CD4-positive, alpha-beta memory T cell (primary cell): Measurements from ENCODE around the gene KLRC4. TPM values are rescaled to one million over a fixed set of nuclear protein-coding genes. Genes with fewer than 3 reads are reported as not detected.
A peak's percentile ranks its signal among the peaks of the same experiment; 100 is the strongest.
"Not testable (repeated sequence)": the region's sequence is repeated elsewhere in the genome, so short reads cannot be mapped to it uniquely, and the experiment has no call there.

ENCODE experiments used
- CTCF ChIA-PET: fragments of 350-600 bp; sonication (Branson Sonifier 250); formaldehyde crosslinking; loops from one replicate; lab custom pipeline; 2021; ENCODE audit warnings: inconsistent platforms; ENCODE audit not compliant: partially characterized antibody; lab: Charles Lee
- POLR2A ChIA-PET: fragments of 350-600 bp; sonication (Branson Sonifier 250); formaldehyde crosslinking; loops from one replicate; lab custom pipeline; 2021; ENCODE audit not compliant: partially characterized antibody; lab: Charles Lee
- DNase-seq, 5 donors: peaks; one replicate each; pipeline versions ENCODE4 v3.0.0 to v3.0.0-alpha.2; 2020 to 2022; ENCODE audit warnings: mixed read lengths in 1 of 5
- H3K27ac ChIP-seq: one replicate; pipeline ENCODE4 v1.7.0; 2013; ENCODE audit warnings: low read depth, low read length
- H3K27me3 ChIP-seq: 2 replicates; pipeline ENCODE4 v1.7.0; 2013; ENCODE audit warnings: mild to moderate bottlenecking, low read length, moderate library complexity; ENCODE audit not compliant: insufficient read depth
- H3K36me3 ChIP-seq: 2 replicates; pipeline ENCODE4 v1.7.0; 2013; ENCODE audit warnings: mild to moderate bottlenecking, low read length, moderate library complexity; ENCODE audit not compliant: insufficient read depth
- H3K4me1 ChIP-seq: 2 replicates; pipeline ENCODE4 v1.7.0; 2013; ENCODE audit warnings: mild to moderate bottlenecking, low read length, moderate library complexity; ENCODE audit not compliant: insufficient read depth
- H3K4me3 ChIP-seq, 2 donors: one replicate each; pipeline ENCODE4 v1.7.0; 2013; ENCODE audit warnings: low read length in 2 of 2, mild to moderate bottlenecking in 1 of 2
- H3K9me3 ChIP-seq, 2 donors: one replicate each; pipeline ENCODE4 v1.7.0; 2013; ENCODE audit warnings: low read length in 2 of 2, control low read depth in 1 of 2; ENCODE audit not compliant: control insufficient read depth in 1 of 2
- H3K27ac Mint-ChIP-seq, 7 donors: one replicate each; pipeline ENCODE4 v1.8.0; 2020 to 2021; ENCODE audit warnings: mixed read lengths in 7 of 7, mild to moderate bottlenecking in 6 of 7, inconsistent platforms in 3 of 7, moderate library complexity in 3 of 7
- H3K27me3 Mint-ChIP-seq, 2 donors: one replicate each; pipeline ENCODE4 v1.8.0; 2020 to 2021; ENCODE audit warnings: mixed read lengths in 2 of 2
- H3K36me3 Mint-ChIP-seq, 2 donors: one replicate each; pipeline ENCODE4 v1.8.0; 2020 to 2021; ENCODE audit warnings: mixed read lengths in 2 of 2, inconsistent platforms in 1 of 2, mild to moderate bottlenecking in 1 of 2
- H3K4me1 Mint-ChIP-seq, 4 donors: one replicate each; pipeline ENCODE4 v1.8.0; 2020 to 2021; ENCODE audit warnings: mixed read lengths in 4 of 4, mild to moderate bottlenecking in 1 of 4
- H3K4me3 Mint-ChIP-seq, 8 donors: one replicate each; pipeline ENCODE4 v1.8.0; 2020 to 2021; ENCODE audit warnings: mixed read lengths in 8 of 8, mild to moderate bottlenecking in 7 of 8, moderate library complexity in 6 of 8, inconsistent platforms in 3 of 8
- H3K9me3 Mint-ChIP-seq, 8 donors: one replicate each; pipeline ENCODE4 v1.8.0; 2020 to 2021; ENCODE audit warnings: mixed read lengths in 8 of 8, mild to moderate bottlenecking in 5 of 8, inconsistent platforms in 3 of 8, moderate library complexity in 1 of 8
- intact Hi-C: fragments of 100-400 bp; cut with micrococcal nuclease; formaldehyde crosslinking; loops from one replicate; pipeline ENCODE4 v1.15.1; 2023
- polyA plus RNA-seq, 2 donors: library from polyadenylated mRNA; unstranded; fragments of 300-500 nt; fragmentation: Illumina TruSeq; gene quantifications; one replicate each; pipeline ENCODE4 v1.2.3, GENCODE V29; 2021
- total RNA-seq, 2 experiments: library from RNA; stranded (reverse); gene quantifications; one replicate each; pipeline ENCODE4 v1.2.3, GENCODE V29; 2021

Gene KLRC4
- total and polyA plus RNA-seq, 4 experiments from 2014 or later = not detected

- Histone ChIP-seq H3K4me3 (no peak overlapping the region), H3K27ac (no peak overlapping the region), H3K9me3 (no peaks in the 10 kb centered on the region), H3K27me3 (peaks cover 5% of the 10 kb centered on the region), H3K4me1 (no peaks in the 10 kb centered on the region), H3K36me3 (no peaks in the 10 kb centered on the region)
- no peak for DNase-seq
- no peaks in the 10 kb centered on the region for H3K36me3 Mint-ChIP-seq
- peaks cover 0 to 4% (median 0%) of the 10 kb centered on the region in 8 donors for H3K9me3 Mint-ChIP-seq
- H3K4me1 Mint-ChIP-seq = no peaks in the 10 kb centered on the region
- intact Hi-C loops = no loop called here
- H3K4me3 Mint-ChIP-seq = no peak overlapping the region
- peaks cover 9 to 16% of the 10 kb centered on the region in 2 donors for H3K27me3 Mint-ChIP-seq
- no peak overlapping the region for H3K27ac Mint-ChIP-seq
- CTCF ChIA-PET = no interaction called here
- POLR2A ChIA-PET = no interaction called here
Observed at GRCh38 chr12:10384191-10384590, 25.4 kb downstream of the KLRC4 start.

- POLR2A ChIA-PET = no interaction called here
- no peak overlapping the region for H3K27ac ChIP-seq
- CTCF ChIA-PET = interaction anchor here (0.6 kb wide), 1 partner anchor 52 kb away, joined by 3 read pairs; no protein-coding TSS in a partner anchor
- peaks cover 8 to 9% of the 10 kb centered on the region in 2 donors for H3K27me3 Mint-ChIP-seq
- H3K4me1 Mint-ChIP-seq = no peaks in the 10 kb centered on the region
- H3K4me3 Mint-ChIP-seq = no peak overlapping the region
- H3K9me3 ChIP-seq = no peaks in the 10 kb centered on the region
- H3K9me3 Mint-ChIP-seq = peaks cover 0 to 4% (median 0%) of the 10 kb centered on the region in 8 donors
- H3K4me3 ChIP-seq = no peak overlapping the region
- intact Hi-C loops = no loop called here
- no peaks in the 10 kb centered on the region for H3K36me3 ChIP-seq
- H3K36me3 Mint-ChIP-seq = no peaks in the 10 kb centered on the region
- H3K27ac Mint-ChIP-seq = peak overlapping the region in 1 of 7 donors; percentile 57
- no peaks in the 10 kb centered on the region for H3K4me1 ChIP-seq
- no peak for DNase-seq
- H3K27me3 ChIP-seq = peaks cover 5% of the 10 kb centered on the region
Observed at GRCh38 chr12:10381928-10382628, 27.5 kb downstream of the KLRC4 start.

GRCh38 chr12:10378737-10379136, 30.8 kb downstream of the KLRC4 start:
- DNase-seq, H3K4me1 Mint-ChIP-seq, H3K36me3 Mint-ChIP-seq, POLR2A ChIA-PET, intact Hi-C loops, H3K27me3 ChIP-seq, H3K27ac Mint-ChIP-seq, H3K4me1 ChIP-seq, H3K4me3 Mint-ChIP-seq, H3K9me3 ChIP-seq, H3K9me3 Mint-ChIP-seq, H3K4me3 ChIP-seq, H3K27me3 Mint-ChIP-seq, CTCF ChIA-PET, H3K27ac ChIP-seq, H3K36me3 ChIP-seq: not testable (repeated sequence)

- no peak overlapping the region for H3K27ac ChIP-seq
- peaks cover 0 to 4% of the 10 kb centered on the region in 2 donors for H3K36me3 Mint-ChIP-seq
- POLR2A ChIA-PET = no interaction called here
Observed at GRCh38 chr12:10374624-10375018, 34.9 kb downstream of the KLRC4 start.

GRCh38 chr12:10372559-10372958, 37.0 kb downstream of the KLRC4 start:
- Mint-ChIP-seq H3K9me3 (peaks cover 0 to 8% (median under 1%) of the 10 kb centered on the region in 8 donors), H3K36me3 (peaks cover 0 to 4% of the 10 kb centered on the region in 2 donors), H3K4me1 (peaks cover 0 to 5% (median 4%) of the 10 kb centered on the region in 4 donors), H3K4me3 (no peak overlapping the region), H3K27me3 (peaks cover 6 to 7% of the 10 kb centered on the region in 2 donors), H3K27ac (no peak overlapping the region)
- ChIA-PET CTCF (no interaction called here), POLR2A (no interaction called here)
- Histone ChIP-seq H3K27ac (no peak overlapping the region), H3K36me3 (no peaks in the 10 kb centered on the region), H3K9me3 (no peaks in the 10 kb centered on the region), H3K27me3 (no peaks in the 10 kb centered on the region), H3K4me3 (no peak overlapping the region), H3K4me1 (no peaks in the 10 kb centered on the region)
- intact Hi-C loops = no loop called here
- DNase-seq = no peak

More at GRCh38 chr12:10374624-10375018, 34.9 kb downstream of the KLRC4 start:
- intact Hi-C loops = no loop called here
- Mint-ChIP-seq H3K27me3 (peaks cover 3 to 9% of the 10 kb centered on the region in 2 donors), H3K4me1 (peaks cover 0 to 5% (median 4%) of the 10 kb centered on the region in 4 donors), H3K4me3 (no peak overlapping the region), H3K9me3 (peaks cover 0 to 3% (median 0%) of the 10 kb centered on the region in 8 donors), H3K27ac (no peak overlapping the region)
- no peak for DNase-seq
- H3K27me3 ChIP-seq = no peaks in the 10 kb centered on the region
- CTCF ChIA-PET = no interaction called here
- no peaks in the 10 kb centered on the region for H3K9me3 ChIP-seq
- no peaks in the 10 kb centered on the region for H3K36me3 ChIP-seq
- no peak overlapping the region for H3K4me3 ChIP-seq
- no peaks in the 10 kb centered on the region for H3K4me1 ChIP-seq

GRCh38 chr12:10371893-10372535, 37.5 kb downstream of the KLRC4 start:
- H3K27me3 Mint-ChIP-seq, H3K36me3 Mint-ChIP-seq, H3K4me1 Mint-ChIP-seq, H3K4me3 Mint-ChIP-seq, CTCF ChIA-PET, H3K9me3 Mint-ChIP-seq, H3K27ac Mint-ChIP-seq, H3K4me3 ChIP-seq, H3K27me3 ChIP-seq, H3K4me1 ChIP-seq, POLR2A ChIA-PET, H3K9me3 ChIP-seq, H3K27ac ChIP-seq, H3K36me3 ChIP-seq, intact Hi-C loops, DNase-seq: not testable (repeated sequence)

GRCh38 chr12:10369557-10370415, 39.8 kb downstream of the KLRC4 start:
- DNase-seq = no peak
- no peaks in the 10 kb centered on the region for H3K9me3 ChIP-seq
- H3K4me1 ChIP-seq = peaks cover 10% of the 10 kb centered on the region
- peaks cover 6 to 7% of the 10 kb centered on the region in 2 donors for H3K27me3 Mint-ChIP-seq
- H3K27ac ChIP-seq = no peak overlapping the region
- H3K36me3 Mint-ChIP-seq = no peaks in the 10 kb centered on the region
- ChIA-PET CTCF (no interaction called here), POLR2A (no interaction called here)
- H3K36me3 ChIP-seq = no peaks in the 10 kb centered on the region
- H3K27ac Mint-ChIP-seq = peak overlapping the region in 1 of 7 donors; percentile 62
- H3K9me3 Mint-ChIP-seq = peaks cover 0 to 5% (median 0%) of the 10 kb centered on the region in 8 donors
- no peak overlapping the region for H3K4me3 Mint-ChIP-seq
- H3K4me3 ChIP-seq = no peak overlapping the region
- H3K4me1 Mint-ChIP-seq = peaks cover 0 to 5% (median 4%) of the 10 kb centered on the region in 4 donors
- intact Hi-C loops = no loop called here
- H3K27me3 ChIP-seq = no peaks in the 10 kb centered on the region
